Activated naive CD4-positive, alpha-beta T cell treated with anti-CD3 and anti-CD28 coated beads, Interleukin-2, amount 10 ng/mL, durations not matched to agents 7 days and 5 days (primary cell): Measurements from ENCODE around the gene DMBT1.

Experiments used
- CTCF ChIA-PET: fragments of 350-600 bp; sonication (Branson Sonifier 250); formaldehyde crosslinking; loops from one replicate; lab custom pipeline; 2021; ENCODE audit warnings: antibody characterized with exemption; lab: Charles Lee
- DNase-seq: peaks from one replicate; pipeline ENCODE4 v3.0.0-alpha.2; 2020
- H3K27ac Mint-ChIP-seq: one replicate; pipeline ENCODE4 v1.8.0; 2021; ENCODE audit warnings: mild to moderate bottlenecking, moderate library complexity, mixed read lengths
- H3K27me3 Mint-ChIP-seq: one replicate; pipeline ENCODE4 v1.8.0; 2021; ENCODE audit warnings: mild to moderate bottlenecking, mixed read lengths
- H3K36me3 Mint-ChIP-seq: one replicate; pipeline ENCODE4 v1.8.0; 2021; ENCODE audit warnings: mixed read lengths
- H3K4me1 Mint-ChIP-seq: one replicate; pipeline ENCODE4 v1.8.0; 2021; ENCODE audit warnings: mixed read lengths
- H3K4me3 Mint-ChIP-seq: one replicate; pipeline ENCODE4 v1.8.0; 2021; ENCODE audit warnings: mild to moderate bottlenecking, moderate library complexity, mixed read lengths
- H3K9me3 Mint-ChIP-seq: one replicate; pipeline ENCODE4 v1.8.0; 2021; ENCODE audit warnings: mixed read lengths

The DMBT1 gene

DNA sequence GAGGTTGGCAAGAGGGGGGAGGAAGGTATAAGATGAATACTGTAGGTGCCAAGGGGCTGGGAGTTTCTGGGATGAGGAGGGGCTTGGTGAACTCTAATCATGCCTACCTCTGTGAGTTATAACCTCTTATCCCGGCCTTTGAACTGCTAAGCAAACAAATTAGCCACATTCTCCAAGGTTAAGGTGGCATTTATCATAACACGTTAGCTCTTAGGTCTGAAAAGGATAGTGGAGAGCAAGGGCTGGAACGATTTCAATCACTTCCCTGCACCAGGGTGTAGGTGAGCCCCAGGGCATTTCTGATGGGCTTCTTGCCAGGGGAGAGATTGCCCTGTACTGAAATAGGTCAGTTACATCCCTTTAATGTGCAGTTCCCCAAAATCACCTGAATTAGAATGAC, 28.6 kb upstream of the DMBT1 start:
- Mint-ChIP-seq H3K27me3 (peaks cover 27% of the 10 kb centered on the region), H3K9me3 (no peaks in the 10 kb centered on the region), H3K27ac (no peak overlapping the region), H3K36me3 (no peaks in the 10 kb centered on the region), H3K4me3 (no peak overlapping the region), H3K4me1 (no peaks in the 10 kb centered on the region)
- CTCF ChIA-PET: no interaction called here
- no peak for DNase-seq

DNA sequence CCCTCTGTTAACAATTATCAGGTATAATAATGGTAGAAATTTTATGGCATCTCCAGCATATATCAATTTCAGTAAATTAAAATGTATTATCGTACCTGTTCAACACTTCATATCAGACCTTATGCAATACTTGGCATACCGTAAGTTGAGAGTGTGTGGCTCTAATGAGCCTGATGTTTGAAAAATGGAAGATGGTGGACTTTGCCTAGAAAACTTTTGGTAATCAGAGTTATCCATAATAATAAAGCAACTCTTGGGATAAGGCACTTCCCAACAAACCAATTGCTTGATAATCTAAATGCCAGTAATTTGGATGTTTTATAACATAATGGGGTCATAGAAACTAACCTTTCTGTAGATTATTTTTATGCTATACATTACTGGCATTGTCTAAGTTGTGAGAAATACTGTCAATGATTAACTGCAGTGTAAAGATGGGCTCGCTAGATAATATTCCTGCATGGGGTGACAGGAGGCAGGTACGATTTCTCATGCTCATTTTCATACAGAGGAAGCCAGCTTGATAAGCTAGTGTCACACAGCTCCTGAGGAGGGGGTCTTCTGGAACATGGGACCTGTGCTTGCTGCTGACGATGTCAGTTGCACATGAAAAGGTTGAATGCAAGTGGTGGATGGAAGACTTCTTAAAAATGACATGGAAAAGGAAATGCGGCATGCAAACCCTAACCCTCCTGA, 27.8 kb upstream of the DMBT1 start:
- H3K27me3 Mint-ChIP-seq: peaks cover 27% of the 10 kb centered on the region
- H3K4me1 Mint-ChIP-seq: no peaks in the 10 kb centered on the region
- CTCF ChIA-PET: no interaction called here
- H3K4me3 Mint-ChIP-seq: no peak overlapping the region
- no peak overlapping the region for H3K27ac Mint-ChIP-seq
- no peaks in the 10 kb centered on the region for H3K36me3 Mint-ChIP-seq
- H3K9me3 Mint-ChIP-seq: no peaks in the 10 kb centered on the region
- no peak for DNase-seq

DNA sequence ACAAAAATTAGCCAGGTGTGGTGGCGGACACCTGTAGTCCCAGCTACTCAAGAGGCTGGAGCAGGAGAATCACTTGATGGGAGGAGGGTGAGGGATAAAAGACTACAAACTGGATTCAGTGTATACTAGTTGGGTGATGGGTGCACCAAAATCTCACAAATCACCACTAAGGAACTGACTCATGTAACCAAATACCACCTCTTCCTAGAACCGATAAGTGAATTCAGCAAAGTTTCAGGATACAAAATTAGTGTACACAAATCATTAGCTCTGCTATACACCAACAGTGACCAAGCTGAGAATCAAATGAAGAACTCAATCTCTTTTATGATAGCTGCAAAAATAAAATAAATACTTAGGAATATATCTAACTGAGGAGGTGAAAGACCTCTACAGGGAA, 23.0 kb upstream of the DMBT1 start:
- peaks cover 23% of the 10 kb centered on the region for H3K27me3 Mint-ChIP-seq
- no peak overlapping the region for H3K4me3 Mint-ChIP-seq
- H3K27ac Mint-ChIP-seq: no peak overlapping the region
- CTCF ChIA-PET: no interaction called here
- no peaks in the 10 kb centered on the region for H3K9me3 Mint-ChIP-seq
- peaks cover 11% of the 10 kb centered on the region for H3K4me1 Mint-ChIP-seq
- H3K36me3 Mint-ChIP-seq: no peaks in the 10 kb centered on the region
- no peak for DNase-seq

DNA sequence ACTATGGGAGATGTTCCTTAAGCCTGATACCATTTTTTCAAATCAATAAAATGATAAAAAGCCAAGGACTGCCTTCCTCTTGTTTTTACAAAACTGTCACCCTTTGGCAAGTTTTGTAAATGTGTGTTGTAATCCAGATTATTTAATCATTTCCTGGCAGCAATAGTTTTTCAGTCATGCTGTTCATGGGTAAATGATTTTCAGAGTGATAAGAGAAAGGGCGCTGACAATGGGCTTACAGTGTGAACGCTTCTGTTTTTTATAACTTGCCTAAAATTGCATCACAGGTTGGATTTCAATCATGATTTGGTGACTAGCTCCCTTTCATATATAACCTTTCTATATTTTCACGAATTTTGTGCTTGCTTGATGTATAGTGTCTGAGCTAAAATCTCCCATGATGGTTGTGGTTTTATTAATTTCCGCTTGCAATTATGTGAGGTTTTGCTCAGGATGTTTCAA, 19.0 kb upstream of the DMBT1 start:
- no peak for DNase-seq
- peaks cover 16% of the 10 kb centered on the region for H3K27me3 Mint-ChIP-seq
- no peaks in the 10 kb centered on the region for H3K36me3 Mint-ChIP-seq
- no peaks in the 10 kb centered on the region for H3K9me3 Mint-ChIP-seq
- H3K4me3 Mint-ChIP-seq: no peak overlapping the region
- CTCF ChIA-PET: no interaction called here
- no peak overlapping the region for H3K27ac Mint-ChIP-seq
- peaks cover 14% of the 10 kb centered on the region for H3K4me1 Mint-ChIP-seq

DNA sequence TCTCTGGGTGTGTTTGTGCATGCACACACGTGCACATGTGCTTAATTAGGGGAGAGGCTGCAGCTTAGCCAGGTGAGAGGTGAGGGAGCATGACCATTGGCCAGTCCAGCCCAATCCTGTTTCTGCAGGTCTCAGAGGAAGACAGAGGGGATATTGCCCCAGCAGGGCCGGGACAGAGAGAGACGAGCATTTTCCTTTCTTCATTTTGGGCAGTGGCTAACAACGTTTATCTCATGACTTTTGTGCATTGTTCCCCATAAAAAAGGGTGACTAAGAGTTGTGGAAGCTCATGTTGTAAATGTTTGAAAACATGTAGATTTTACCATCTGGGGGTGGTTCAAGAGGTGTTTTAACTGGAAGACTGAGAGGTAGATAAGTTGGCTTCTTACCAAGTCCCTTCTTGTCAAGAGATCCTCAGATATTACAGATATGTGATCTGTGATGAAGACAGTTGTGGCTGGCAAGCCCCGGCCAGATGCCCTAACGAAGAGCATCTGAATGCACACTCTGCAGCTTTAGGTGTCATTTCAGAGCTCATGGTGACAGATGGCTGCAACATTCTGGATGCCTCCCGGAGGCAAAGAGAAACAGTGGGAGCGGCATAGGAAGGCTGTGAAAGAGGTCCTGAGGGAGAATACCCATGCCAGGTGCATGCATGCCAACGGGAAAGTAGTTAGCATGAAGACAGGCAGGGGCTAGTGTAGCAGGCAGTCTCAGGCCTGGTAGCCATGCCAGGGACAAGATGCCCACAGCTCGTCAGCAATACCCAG, 16.7 kb upstream of the DMBT1 start:
- no peaks in the 10 kb centered on the region for H3K36me3 Mint-ChIP-seq
- peaks cover 12% of the 10 kb centered on the region for H3K27me3 Mint-ChIP-seq
- CTCF ChIA-PET: no interaction called here
- DNase-seq: no peak
- no peak overlapping the region for H3K27ac Mint-ChIP-seq
- H3K4me3 Mint-ChIP-seq: no peak overlapping the region
- no peaks in the 10 kb centered on the region for H3K9me3 Mint-ChIP-seq
- H3K4me1 Mint-ChIP-seq: peaks cover 14% of the 10 kb centered on the region

DNA sequence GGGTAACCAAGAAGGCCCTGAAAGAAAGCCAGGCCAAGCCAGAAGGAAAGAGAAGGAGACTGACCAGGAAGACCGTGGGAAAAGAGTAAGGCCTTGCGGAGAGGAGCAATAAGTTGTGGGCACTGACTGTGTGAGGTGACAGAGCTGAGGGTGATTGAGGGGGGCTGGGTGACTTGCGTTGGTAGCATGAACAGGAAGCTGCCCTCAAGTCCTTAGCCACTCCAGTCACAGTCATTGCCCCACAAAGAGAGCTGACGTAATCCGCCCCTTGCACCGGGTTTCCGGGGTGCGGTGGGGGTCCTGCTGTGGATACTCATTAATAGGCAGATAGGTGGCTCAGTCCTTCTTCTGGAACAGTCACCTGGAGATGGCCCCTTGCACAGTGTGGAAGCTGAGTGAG, 16.1 kb upstream of the DMBT1 start:
- CTCF ChIA-PET: no interaction called here
- no peak for DNase-seq
- H3K4me3 Mint-ChIP-seq: no peak overlapping the region

DNA sequence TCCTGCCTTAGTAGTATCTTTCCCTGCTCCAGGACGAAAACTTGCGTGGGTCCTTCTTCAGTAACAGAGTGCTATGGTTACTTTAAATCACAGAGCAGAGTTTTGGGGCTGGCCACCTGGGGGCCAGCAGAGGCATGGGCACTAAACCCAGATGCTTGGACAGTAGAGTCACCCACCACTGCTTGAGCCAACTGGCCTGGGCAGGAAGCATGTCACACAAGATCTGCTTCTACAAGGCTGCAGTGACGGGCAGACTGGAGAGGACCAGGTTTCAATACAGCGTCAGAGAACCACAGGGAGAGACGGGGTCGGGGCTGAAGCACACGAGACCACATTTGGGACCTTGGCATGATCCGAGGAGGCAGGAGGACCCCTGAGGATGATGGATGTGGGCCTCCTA, 14.3 kb upstream of the DMBT1 start:
- H3K4me3 Mint-ChIP-seq: no peak overlapping the region
- no peak for DNase-seq
- H3K36me3 Mint-ChIP-seq: no peaks in the 10 kb centered on the region
- H3K9me3 Mint-ChIP-seq: no peaks in the 10 kb centered on the region
- peaks cover 19% of the 10 kb centered on the region for H3K4me1 Mint-ChIP-seq
- no peak overlapping the region for H3K27ac Mint-ChIP-seq
- CTCF ChIA-PET: no interaction called here
- no peaks in the 10 kb centered on the region for H3K27me3 Mint-ChIP-seq

More for the DNA sequence above, 16.1 kb upstream of the DMBT1 start:
- Mint-ChIP-seq H3K36me3 (no peaks in the 10 kb centered on the region), H3K4me1 (peaks cover 14% of the 10 kb centered on the region), H3K9me3 (no peaks in the 10 kb centered on the region), H3K27me3 (peaks cover 8% of the 10 kb centered on the region), H3K27ac (no peak overlapping the region)

DNA sequence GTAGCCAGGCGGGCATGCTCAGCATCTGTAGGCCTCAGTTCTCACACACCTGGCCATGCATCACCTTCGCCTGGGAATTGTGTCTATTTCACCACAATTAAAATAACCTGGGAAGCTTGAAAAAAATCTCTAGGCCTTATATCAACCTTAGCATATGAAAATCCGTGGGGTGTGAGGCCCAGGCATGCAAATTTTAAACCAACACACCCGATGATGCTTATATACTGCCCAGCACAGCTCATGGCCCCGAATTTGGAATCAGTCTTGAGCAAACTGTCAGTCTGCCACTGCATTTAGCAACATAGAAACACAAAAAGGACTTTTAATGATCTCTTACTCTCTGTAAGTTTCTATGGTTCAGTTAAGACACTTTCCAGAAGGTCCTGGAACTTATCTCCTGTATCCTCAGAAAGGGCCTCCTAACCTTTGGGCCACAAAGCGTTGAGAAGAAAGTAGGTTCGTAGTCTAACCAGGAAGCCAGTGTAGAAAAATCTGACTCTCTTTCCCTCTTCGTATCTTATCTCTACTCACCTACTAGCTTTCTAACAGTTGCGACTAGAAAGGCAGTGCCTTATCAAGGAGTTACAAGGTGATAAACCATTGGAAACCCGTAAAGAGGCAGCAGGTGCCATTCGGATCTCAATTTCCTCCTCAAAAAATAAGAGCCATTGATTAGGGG, 12.0 kb upstream of the DMBT1 start:
- peaks cover 13% of the 10 kb centered on the region for H3K4me1 Mint-ChIP-seq
- no peaks in the 10 kb centered on the region for H3K9me3 Mint-ChIP-seq
- H3K36me3 Mint-ChIP-seq: no peaks in the 10 kb centered on the region
- peaks cover 4% of the 10 kb centered on the region for H3K27me3 Mint-ChIP-seq
- no peak overlapping the region for H3K4me3 Mint-ChIP-seq
- no peak for DNase-seq
- CTCF ChIA-PET: interaction anchor here (1.2 to 1.4 kb wide), 2 partner anchors 18 to 33 kb away, joined by 4 read pairs; no protein-coding TSS in a partner anchor
- no peak overlapping the region for H3K27ac Mint-ChIP-seq

DNA sequence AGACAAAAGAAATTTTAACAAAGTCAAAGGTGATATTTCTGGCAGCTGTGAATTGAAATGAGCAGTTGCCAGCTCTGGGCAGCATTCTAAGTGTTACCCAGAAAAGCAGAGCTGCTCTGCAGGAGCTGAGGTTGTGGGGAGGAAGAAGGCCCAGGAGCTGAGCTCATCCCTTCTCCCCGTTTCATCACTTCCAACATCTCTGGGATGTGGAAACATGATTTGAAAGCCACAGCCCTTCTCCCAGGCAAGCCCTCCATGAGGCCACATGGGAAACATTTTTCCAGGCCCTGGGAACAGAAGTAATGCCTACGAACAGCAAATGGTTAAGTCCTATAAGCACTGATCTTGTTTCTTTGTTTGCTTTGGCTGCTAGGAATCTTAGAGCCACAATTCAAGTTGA, 10.9 kb upstream of the DMBT1 start:
- H3K27me3 Mint-ChIP-seq: peaks cover 6% of the 10 kb centered on the region
- no peaks in the 10 kb centered on the region for H3K36me3 Mint-ChIP-seq
- H3K4me1 Mint-ChIP-seq: peaks cover 13% of the 10 kb centered on the region
- no peak overlapping the region for H3K4me3 Mint-ChIP-seq
- H3K9me3 Mint-ChIP-seq: no peaks in the 10 kb centered on the region
- CTCF ChIA-PET: interaction anchor here (2.1 kb wide), 1 partner anchor 16 kb away, joined by 14 read pairs; no protein-coding TSS in a partner anchor
- H3K27ac Mint-ChIP-seq: no peak overlapping the region
- no peak for DNase-seq

DNA sequence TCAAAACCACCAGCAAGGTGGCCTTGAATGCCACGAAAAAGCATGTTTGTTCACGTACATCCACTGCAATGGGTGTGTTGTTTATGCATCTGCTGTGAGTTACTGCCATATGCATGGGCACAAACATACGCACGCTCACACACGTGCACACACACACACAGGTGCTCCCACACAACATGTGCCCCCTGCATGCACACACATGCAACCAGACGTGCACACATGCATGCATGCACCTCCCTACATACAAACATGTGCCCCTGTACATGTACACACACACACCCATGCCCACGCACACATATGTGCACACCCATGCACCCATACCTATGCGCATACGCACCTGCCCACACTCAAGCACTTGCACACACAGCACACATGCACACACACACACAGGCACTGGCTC, 10.1 kb upstream of the DMBT1 start:
- H3K9me3 Mint-ChIP-seq: no peaks in the 10 kb centered on the region
- H3K27me3 Mint-ChIP-seq: peaks cover 7% of the 10 kb centered on the region
- no peak for DNase-seq
- CTCF ChIA-PET: interaction anchor here (0.7 to 2.1 kb wide), 3 partner anchors 16 to 251 kb away, joined by 3 to 14 read pairs (median 3); no protein-coding TSS in a partner anchor
- no peaks in the 10 kb centered on the region for H3K36me3 Mint-ChIP-seq
- H3K4me3 Mint-ChIP-seq: no peak overlapping the region
- no peak overlapping the region for H3K27ac Mint-ChIP-seq
- peaks cover 13% of the 10 kb centered on the region for H3K4me1 Mint-ChIP-seq

DNA sequence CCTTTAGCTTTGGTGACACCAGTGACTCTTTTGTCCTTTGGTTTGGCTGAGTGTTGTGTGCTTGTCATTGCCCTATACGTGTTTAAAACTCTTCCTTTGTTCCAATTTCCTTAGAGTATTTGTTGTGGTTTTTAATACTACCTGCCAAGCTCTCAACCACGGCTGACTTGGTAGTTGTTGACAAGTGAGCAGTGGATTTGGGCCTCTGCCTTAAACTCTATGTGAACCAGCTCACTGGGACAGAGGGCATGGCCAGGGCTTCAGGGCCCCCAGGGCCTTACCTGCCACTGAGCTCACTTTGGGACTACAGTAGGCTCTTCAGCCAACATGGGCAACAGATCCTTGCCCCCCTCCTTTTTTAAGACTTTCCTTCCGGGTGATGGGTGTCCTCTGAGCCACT, 9.6 kb upstream of the DMBT1 start:
- CTCF ChIA-PET: interaction anchor here (0.7 to 2.1 kb wide), 3 partner anchors 15 to 252 kb away, joined by 3 to 14 read pairs (median 3); no protein-coding TSS in a partner anchor
- DNase-seq: no peak
- Mint-ChIP-seq H3K27me3 (peaks cover 7% of the 10 kb centered on the region), H3K9me3 (no peaks in the 10 kb centered on the region), H3K4me1 (peaks cover 13% of the 10 kb centered on the region), H3K27ac (no peak overlapping the region), H3K36me3 (no peaks in the 10 kb centered on the region), H3K4me3 (no peak overlapping the region)

DNA sequence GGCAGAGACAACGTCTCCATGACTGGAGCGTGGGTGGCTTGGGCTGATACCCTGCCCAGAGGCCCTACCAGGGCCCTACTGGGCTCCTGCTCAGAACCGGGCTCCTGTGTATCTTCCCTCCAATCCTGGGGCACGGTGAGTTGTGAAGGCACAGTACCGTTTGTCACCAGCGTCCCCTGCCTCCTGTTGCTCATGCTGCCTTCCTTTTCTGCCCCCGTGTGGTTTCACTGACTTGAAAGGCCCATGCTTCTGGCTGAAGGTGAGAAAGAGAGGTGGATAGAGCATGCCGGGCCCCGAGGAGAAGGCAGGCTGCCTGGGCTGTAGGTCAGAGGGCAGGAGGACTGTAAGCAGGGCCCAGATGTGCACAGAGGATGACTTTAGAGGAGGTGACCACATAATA, 9.1 kb upstream of the DMBT1 start:
- DNase-seq: peak; percentile 36
- H3K27ac Mint-ChIP-seq: peak overlapping the region; percentile 39

DNA sequence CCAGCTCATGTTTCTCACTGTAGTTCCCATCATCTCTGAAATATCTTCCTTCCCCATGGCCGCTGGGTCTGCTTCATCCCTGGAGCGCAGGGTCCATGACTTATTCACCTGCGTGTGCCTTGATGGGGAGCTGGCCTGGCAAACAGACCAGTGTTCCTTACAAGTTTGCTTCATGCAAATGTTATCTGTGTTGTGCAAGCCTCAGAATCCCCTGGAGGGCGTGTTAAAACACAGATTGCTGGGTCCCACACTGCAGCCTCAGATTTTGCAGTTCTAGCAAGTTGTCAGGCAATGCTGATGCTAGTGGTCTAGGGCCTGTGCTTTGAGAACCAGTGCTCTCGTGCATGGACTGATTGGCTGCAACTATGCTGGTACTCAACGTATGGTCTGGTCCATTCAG, 7.2 kb upstream of the DMBT1 start:
- peaks cover 15% of the 10 kb centered on the region for H3K27me3 Mint-ChIP-seq
- H3K4me1 Mint-ChIP-seq: peaks cover 17% of the 10 kb centered on the region
- no peaks in the 10 kb centered on the region for H3K9me3 Mint-ChIP-seq
- H3K4me3 Mint-ChIP-seq: no peak overlapping the region
- CTCF ChIA-PET: no interaction called here
- no peaks in the 10 kb centered on the region for H3K36me3 Mint-ChIP-seq
- H3K27ac Mint-ChIP-seq: no peak overlapping the region
- no peak for DNase-seq

More for the DNA sequence above, 9.1 kb upstream of the DMBT1 start:
- H3K27me3 Mint-ChIP-seq: peaks cover 7% of the 10 kb centered on the region
- CTCF ChIA-PET: interaction anchor here (0.7 to 2.1 kb wide), 3 partner anchors 14 to 252 kb away, joined by 3 to 14 read pairs (median 3); no protein-coding TSS in a partner anchor
- no peaks in the 10 kb centered on the region for H3K9me3 Mint-ChIP-seq
- no peak overlapping the region for H3K4me3 Mint-ChIP-seq
- peaks cover 13% of the 10 kb centered on the region for H3K4me1 Mint-ChIP-seq
- no peaks in the 10 kb centered on the region for H3K36me3 Mint-ChIP-seq
